GM12865 (cell line): ENCODE results near the gene MARS1.

Source experiments
- DNase-seq: peaks from one replicate; pipeline ENCODE4 v3.0.0; 2010; ENCODE audit warnings: low read depth
- H3K4me3 ChIP-seq: 2 replicates; pipeline ENCODE4 v1.5.1; 2011; ENCODE audit warnings: mild to moderate bottlenecking, low read depth, low read length, control low read depth
- TF ChIP-seq, protein P1 (sequence below): IDR thresholded peaks from 2 replicates; pipeline ENCODE4 v1.5.1; 2011; ENCODE audit warnings: low read length, control low read depth, low read depth, inconsistent platforms; ENCODE audit not compliant: insufficient read depth; ENCODE audit errors: missing control alignments

MARS1 gene

DNA sequence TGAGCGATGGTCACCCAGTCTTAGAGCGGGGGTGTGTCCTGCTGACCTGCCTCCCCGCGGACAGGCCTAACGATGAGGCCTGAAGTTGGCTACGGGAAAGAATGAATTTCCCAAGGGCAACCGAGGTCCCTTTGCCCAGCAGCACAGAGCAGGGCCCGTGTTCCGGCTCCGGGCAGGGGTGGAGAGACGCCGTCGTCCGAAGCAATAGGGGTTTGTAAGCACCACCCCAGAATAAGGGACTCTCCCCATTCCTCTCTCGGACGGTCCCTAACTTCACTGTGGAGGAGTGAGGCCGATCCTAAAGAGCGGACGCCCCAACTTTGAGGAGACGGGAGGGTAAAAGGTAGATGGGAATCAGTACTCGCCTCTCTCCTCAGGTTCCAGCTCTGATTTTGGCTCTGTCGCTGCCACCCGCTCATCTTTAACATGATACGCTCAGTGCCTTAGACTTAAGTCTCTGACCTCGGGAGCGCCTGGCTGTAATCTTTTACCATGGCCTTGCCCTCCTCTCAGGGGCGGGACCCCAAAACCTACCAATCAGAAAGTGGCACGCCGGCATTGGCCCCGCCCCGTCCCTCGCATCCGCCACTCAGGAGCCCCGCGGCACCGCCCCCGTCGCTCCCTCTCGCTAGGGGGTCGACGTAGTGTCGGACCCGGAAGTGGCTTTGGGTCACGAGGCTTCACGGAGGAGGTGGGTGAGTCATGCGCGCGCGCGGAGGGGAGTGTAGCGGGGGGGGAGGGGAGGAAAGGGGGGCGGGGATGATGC lies 32.4 kb downstream of the MARS1 start, which contains the start of gene DDIT3:
TSS of gene DDIT3 (minus strand) at position 462 of the 766 bp plus-strand sequence. CDS start 3,108 bp downstream, outside the sequence.
- DNase-seq: peak; percentile 100
- peak within 1 kb of the TSS; percentile 74 for H3K4me3 ChIP-seq
- TF ChIP-seq, protein P1, sequence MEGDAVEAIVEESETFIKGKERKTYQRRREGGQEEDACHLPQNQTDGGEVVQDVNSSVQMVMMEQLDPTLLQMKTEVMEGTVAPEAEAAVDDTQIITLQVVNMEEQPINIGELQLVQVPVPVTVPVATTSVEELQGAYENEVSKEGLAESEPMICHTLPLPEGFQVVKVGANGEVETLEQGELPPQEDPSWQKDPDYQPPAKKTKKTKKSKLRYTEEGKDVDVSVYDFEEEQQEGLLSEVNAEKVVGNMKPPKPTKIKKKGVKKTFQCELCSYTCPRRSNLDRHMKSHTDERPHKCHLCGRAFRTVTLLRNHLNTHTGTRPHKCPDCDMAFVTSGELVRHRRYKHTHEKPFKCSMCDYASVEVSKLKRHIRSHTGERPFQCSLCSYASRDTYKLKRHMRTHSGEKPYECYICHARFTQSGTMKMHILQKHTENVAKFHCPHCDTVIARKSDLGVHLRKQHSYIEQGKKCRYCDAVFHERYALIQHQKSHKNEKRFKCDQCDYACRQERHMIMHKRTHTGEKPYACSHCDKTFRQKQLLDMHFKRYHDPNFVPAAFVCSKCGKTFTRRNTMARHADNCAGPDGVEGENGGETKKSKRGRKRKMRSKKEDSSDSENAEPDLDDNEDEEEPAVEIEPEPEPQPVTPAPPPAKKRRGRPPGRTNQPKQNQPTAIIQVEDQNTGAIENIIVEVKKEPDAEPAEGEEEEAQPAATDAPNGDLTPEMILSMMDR: no peak

DNA sequence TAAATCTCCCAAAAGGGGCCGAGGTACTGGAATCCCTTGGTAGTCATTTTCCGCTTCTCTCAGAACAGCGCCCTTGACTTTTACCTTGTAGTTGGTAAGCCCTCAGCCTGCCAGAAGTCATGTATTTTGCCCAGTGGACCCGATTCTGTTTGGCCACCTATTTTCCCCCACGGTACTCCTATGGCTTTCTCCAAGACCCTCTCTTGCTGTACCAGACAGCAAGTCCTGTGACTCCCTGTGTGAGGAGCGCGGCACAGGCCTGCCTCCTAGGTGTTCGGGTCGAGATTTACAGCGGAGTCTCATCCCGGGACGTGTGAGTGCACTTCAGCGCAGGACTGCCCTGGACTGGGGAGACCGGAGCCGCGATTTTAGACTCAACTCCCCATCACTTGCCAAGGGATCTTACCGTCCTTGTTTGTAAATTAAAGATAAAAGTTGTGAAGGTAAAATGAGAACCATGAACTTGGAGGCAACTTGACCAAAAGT lies 33.7 kb downstream of the MARS1 start:
- DNase-seq: no peak
- TF ChIP-seq, protein P1: no peak
- H3K4me3 ChIP-seq: peak overlapping the region; percentile 61

DNA sequence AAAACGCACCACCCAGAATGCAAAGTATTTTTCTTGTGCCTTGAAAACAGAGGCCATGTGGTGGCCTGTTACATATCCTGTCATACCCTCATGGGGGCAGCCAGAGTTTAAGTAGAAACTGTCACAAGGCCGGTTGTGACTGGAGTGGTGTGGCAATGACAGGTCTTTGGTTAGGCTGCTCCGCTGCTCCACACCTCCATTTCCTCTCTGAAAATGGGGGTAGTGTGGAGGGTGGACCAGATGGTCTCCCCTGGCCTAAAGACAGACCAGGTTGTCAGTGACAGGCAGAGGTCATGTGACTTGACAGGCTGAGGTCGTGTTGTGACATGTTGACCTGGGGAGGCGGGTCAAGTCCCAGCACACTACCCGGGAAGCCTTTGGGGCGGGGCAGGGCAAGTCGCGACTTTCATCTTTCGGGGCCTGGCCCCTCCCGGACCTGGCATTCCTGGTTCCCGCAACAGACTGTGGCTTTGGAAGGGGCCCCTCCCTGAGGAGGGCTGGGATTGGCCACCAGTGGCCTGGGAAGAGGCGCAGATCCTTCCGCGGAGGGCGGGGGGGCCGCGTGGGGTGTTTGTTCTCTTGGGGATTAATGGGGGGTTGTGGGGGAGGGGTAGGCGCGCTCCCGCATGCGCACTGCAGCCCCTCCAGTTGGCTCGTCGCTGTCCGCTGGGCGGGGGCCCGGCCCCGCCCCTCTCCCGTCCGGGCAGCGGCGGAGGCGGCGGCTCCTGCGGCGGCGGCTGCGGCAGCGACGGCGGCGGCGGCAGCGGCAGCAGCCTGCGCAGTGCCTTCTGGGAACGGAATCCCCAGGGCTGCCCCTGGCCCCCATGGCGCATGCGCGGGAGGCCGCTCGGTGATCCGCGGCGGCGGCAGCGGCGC lies 34.4 kb downstream of the MARS1 start, which contains the start of gene MBD6:
TSS of gene MBD6 (plus strand) at position 814 of the 876 bp plus-strand sequence. CDS start 1,480 bp downstream, outside the sequence.
- TF ChIP-seq, protein P1: no peak
- DNase-seq: peak; percentile 97
- H3K4me3 ChIP-seq: peak within 1 kb of the TSS; percentile 92

DNA sequence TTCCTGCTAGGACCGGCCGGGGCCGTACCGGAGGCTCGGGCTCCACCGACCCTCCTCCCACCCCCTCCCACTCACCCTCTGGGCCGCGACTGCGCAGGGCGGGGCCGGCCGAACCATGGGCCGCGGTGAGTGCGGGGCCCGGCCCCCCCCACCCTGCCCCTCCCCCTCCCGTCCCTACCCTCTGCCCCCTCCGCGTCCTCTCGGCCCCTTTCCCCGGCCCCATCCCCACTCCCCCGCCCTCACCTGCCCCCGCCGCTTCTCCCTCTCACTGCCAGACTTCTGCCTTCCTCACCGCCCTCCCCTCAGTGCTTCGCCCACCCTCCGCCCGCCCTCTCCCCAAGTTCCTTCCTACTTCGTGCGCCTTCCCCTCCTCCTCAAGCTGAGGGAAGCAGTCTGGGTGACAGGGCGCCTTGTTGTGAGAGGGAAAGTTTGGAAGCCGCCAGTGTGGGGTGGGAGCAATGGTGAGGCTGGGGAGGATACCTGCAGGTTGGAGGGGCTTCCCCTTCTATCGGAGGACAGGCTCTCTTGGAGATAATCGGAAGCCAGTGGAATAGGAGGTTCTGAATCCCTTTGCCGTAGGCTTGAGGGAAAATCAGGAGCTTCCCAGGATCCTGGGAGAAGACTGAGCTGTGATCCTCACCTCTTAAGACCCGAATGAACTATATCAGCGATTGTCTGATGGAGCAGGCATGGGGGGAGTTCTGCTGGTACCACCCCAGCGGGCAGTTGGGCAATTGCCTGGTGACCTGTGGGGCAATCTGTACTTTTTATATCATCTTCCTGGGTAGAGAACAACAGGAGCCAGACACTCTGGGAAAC lies 35.2 kb downstream of the MARS1 start:
- H3K4me3 ChIP-seq: peak overlapping the region; percentile 92
- TF ChIP-seq, protein P1: no peak
- DNase-seq: peak; percentile 53

DNA sequence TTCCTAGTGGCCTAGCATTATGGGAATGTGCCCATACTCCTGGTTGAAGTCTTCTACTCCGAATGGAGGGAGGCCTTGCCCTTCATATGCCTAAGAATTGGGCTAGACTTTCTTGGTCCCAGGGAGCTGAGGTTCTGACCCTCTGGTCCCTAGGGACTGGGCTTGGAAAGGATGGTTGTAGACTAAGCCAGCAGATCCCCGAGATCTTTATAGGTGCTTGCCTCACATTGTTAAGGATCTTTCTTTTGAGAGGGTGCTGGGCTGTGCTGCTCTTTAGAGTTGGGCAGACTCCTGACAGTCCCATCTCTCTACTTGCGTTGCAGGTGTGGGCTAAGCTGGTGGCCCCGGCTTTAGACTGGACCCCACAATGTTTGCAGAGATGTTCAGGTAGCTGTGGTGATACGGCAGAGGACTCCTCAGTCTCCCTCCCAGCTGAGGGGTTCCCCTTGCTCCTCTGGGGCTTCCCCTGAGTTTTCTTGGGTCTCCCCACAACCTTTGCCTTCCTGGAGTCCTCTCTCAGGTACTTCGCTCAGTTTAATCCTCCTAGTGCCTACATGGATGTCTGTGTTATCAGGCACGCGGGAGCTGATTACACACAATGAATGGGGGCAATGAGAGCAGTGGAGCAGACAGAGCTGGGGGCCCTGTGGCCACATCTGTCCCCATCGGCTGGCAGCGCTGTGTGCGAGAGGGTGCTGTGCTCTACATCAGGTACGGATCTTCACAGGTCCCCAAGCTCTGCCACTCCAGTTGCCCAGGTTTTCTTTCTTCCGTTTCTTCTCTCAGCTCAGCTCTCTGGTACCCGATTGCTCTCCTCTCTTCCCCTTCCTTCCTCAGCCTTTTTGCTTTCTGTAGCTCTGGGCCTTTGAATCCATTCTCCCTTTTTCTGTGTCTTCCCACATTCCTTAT lies 36.1 kb downstream of the MARS1 start:
- DNase-seq: peak; percentile 25
- H3K4me3 ChIP-seq: peak overlapping the region; percentile 92
- TF ChIP-seq, protein P1: no peak
